IMR-90 (cell line): Measurements from ENCODE around the gene MRPL51. TPM values are rescaled to one million over a fixed set of nuclear protein-coding genes. Genes with fewer than 3 reads are reported as not detected.

Experiments
- ATAC-seq: fragments of 200-7000 bp; cut with Tn5 transposase; 2 replicates; pipeline ENCODE4 v1.9.1; 2020; ENCODE audit warnings: low read depth, mild to moderate bottlenecking, moderate library complexity
- BruUV-seq: library from RNA; stranded (reverse); fragments of 400-500 nt; replicated peaks from 2 replicates; lab custom pipeline; 2021; lab: Mats Ljungman, UMichigan
- CTCF ChIA-PET: fragments of 300-600 bp; formaldehyde crosslinking; extraction: SDS; loops from one replicate; lab custom pipeline; 2021; ENCODE audit warnings: antibody characterized with exemption; lab: Yijun Ruan, JAX
- POLR2A ChIA-PET: fragments of 300-600 bp; sonication (Branson Sonifier 250); formaldehyde crosslinking; loops from one replicate; lab custom pipeline; 2022; ENCODE audit warnings: antibody characterized with exemption; ENCODE audit not compliant: unreplicated experiment; lab: Charles Lee
- DNase-seq: peaks from one replicate; pipeline ENCODE4 v3.0.0; 2013
- H2AFZ ChIP-seq: replicated peaks from 2 replicates; pipeline ENCODE3; 2013; ENCODE audit warnings: low read length, mild to moderate bottlenecking; ENCODE audit not compliant: poor library complexity
- H2AK5ac ChIP-seq: 2 replicates; pipeline ENCODE4 v1.6.1; 2013; ENCODE audit warnings: low read depth, low read length, inconsistent platforms
- H2AK9ac ChIP-seq: replicated peaks from 2 replicates; pipeline ENCODE3; 2013; ENCODE audit warnings: mild to moderate bottlenecking, low read depth, low read length, moderate library complexity; ENCODE audit not compliant: poor library complexity
- H2BK120ac ChIP-seq: 2 replicates; pipeline ENCODE4 v1.6.1; 2013; ENCODE audit warnings: low read depth, low read length, inconsistent platforms
- H2BK15ac ChIP-seq: 3 replicates; pipeline ENCODE4 v1.6.1; 2013; ENCODE audit warnings: low read depth, low read length, inconsistent platforms
- H2BK20ac ChIP-seq: 2 replicates; pipeline ENCODE4 v1.6.1; 2013; ENCODE audit warnings: low read depth, mild to moderate bottlenecking, inconsistent platforms, low read length, moderate library complexity
- H2BK5ac ChIP-seq: 2 replicates; pipeline ENCODE4 v1.6.1; 2013; ENCODE audit warnings: mild to moderate bottlenecking, low read depth, low read length, inconsistent platforms; ENCODE audit not compliant: poor library complexity, severe bottlenecking
- H3K14ac ChIP-seq: replicated peaks from 2 replicates; pipeline ENCODE4 v1.6.1; 2013; ENCODE audit warnings: low read depth, low read length, inconsistent platforms
- H3K18ac ChIP-seq: 2 replicates; pipeline ENCODE4 v1.6.1; 2013; ENCODE audit warnings: low read depth, low read length, control low read depth
- H3K23ac ChIP-seq: 2 replicates; pipeline ENCODE4 v1.6.1; 2013; ENCODE audit warnings: low read depth, low read length, inconsistent platforms
- H3K27ac ChIP-seq: 2 replicates; pipeline ENCODE4 v1.5.1; 2013; ENCODE audit warnings: mild to moderate bottlenecking, control low read depth, low read length; ENCODE audit not compliant: insufficient read depth
- H3K27me3 ChIP-seq: 2 replicates; pipeline ENCODE4 v1.6.1; 2013; ENCODE audit warnings: low read length; ENCODE audit not compliant: control insufficient read depth, insufficient read depth
- H3K36me3 ChIP-seq: 2 replicates; pipeline ENCODE4 v1.6.1; 2013; ENCODE audit warnings: low read length, mixed read lengths; ENCODE audit not compliant: control insufficient read depth, insufficient read depth
- H3K4ac ChIP-seq: 2 replicates; pipeline ENCODE4 v1.6.1; 2013; ENCODE audit warnings: low read depth, low read length, inconsistent platforms
- H3K4me1 ChIP-seq: 2 replicates; pipeline ENCODE4 v1.6.1; 2013; ENCODE audit warnings: low read length, mixed read lengths; ENCODE audit not compliant: control insufficient read depth, insufficient read depth
- H3K4me2 ChIP-seq: 2 replicates; pipeline ENCODE4 v1.6.1; 2013; ENCODE audit warnings: low read depth, mild to moderate bottlenecking, control low read depth, low read length, moderate library complexity
- H3K4me3 ChIP-seq: 2 replicates; pipeline ENCODE4 v1.5.1; 2013; ENCODE audit warnings: low read depth, mild to moderate bottlenecking, control low read depth, low read length, moderate library complexity; ENCODE audit not compliant: insufficient read depth
- H3K56ac ChIP-seq: 2 replicates; pipeline ENCODE4 v1.6.1; 2013; ENCODE audit warnings: low read length, inconsistent platforms; ENCODE audit not compliant: insufficient read depth; ENCODE audit errors: extremely low read depth
- H3K79me1 ChIP-seq, 2 experiments: 2 replicates each; pipeline ENCODE4 v1.6.1; 2013; ENCODE audit warnings: low read length in 2 of 2, inconsistent platforms in 1 of 2, low read depth in 1 of 2
- H3K9ac ChIP-seq: 2 replicates; pipeline ENCODE4 v1.6.1; 2013; ENCODE audit warnings: low read depth, low read length, control low read depth
- H3K9me1 ChIP-seq: 2 replicates; pipeline ENCODE4 v1.6.1; 2013; ENCODE audit warnings: low read length, inconsistent platforms; ENCODE audit not compliant: insufficient read depth
- H3K9me3 ChIP-seq: 2 replicates; pipeline ENCODE4 v1.6.1; 2013; ENCODE audit warnings: low read length; ENCODE audit not compliant: control insufficient read depth, insufficient read depth
- H4K20me1 ChIP-seq: 2 replicates; pipeline ENCODE4 v1.6.1; 2013; ENCODE audit warnings: low read length, inconsistent platforms; ENCODE audit not compliant: insufficient read depth
- H4K5ac ChIP-seq: 2 replicates; pipeline ENCODE4 v1.6.1; 2013; ENCODE audit warnings: mild to moderate bottlenecking, low read depth, low read length, control low read depth
- H4K8ac ChIP-seq, 2 experiments: 2 replicates each; pipeline ENCODE4 v1.6.1; 2013; ENCODE audit warnings: low read depth in 2 of 2, low read length in 2 of 2, control low read depth in 1 of 2, inconsistent platforms in 1 of 2
- H4K91ac ChIP-seq: 2 replicates; pipeline ENCODE4 v1.6.1; 2013; ENCODE audit warnings: low read depth, low read length, inconsistent platforms; ENCODE audit not compliant: insufficient read depth
- BHLHE40 ChIP-seq: fragments of 150-350 bp; IDR thresholded peaks from 2 replicates; pipeline ENCODE4 v1.6.1; 2016; ENCODE audit warnings: mild to moderate bottlenecking, low read depth, low read length
- CEBPB ChIP-seq: IDR thresholded peaks from 2 replicates; pipeline ENCODE4 v1.6.1; 2012; ENCODE audit warnings: low read depth, low read length, improper control_type of control experiment
- FOS ChIP-seq: fragments of 150-350 bp; IDR thresholded peaks from 2 replicates; pipeline ENCODE4 v1.6.1; 2016; ENCODE audit warnings: low read depth, low read length
- MAFK ChIP-seq: IDR thresholded peaks from 2 replicates; pipeline ENCODE4 v1.6.1; 2012; ENCODE audit warnings: low read depth, low read length, improper control_type of control experiment
- MAZ ChIP-seq: IDR thresholded peaks from 2 replicates; pipeline ENCODE4 v1.6.1; 2012; ENCODE audit warnings: low read depth, mild to moderate bottlenecking, low read length, improper control_type of control experiment, moderate library complexity, borderline replicate concordance
- RCOR1 ChIP-seq: IDR thresholded peaks from 2 replicates; pipeline ENCODE4 v1.6.1; 2012; ENCODE audit warnings: mild to moderate bottlenecking, low read length, improper control_type of control experiment; ENCODE audit not compliant: insufficient replicate concordance
- SMC3 ChIP-seq: fragments of 150-350 bp; IDR thresholded peaks from 2 replicates; pipeline ENCODE4 v1.6.1; 2016; ENCODE audit warnings: low read depth, mild to moderate bottlenecking, antibody characterized with exemption, low read length, moderate library complexity
- WGBS, 2 experiments: methylation state at CpG; one replicate each; pipeline versions ENCODE4 v1.1.5 to v1.1.7; 2013; ENCODE audit warnings: missing lambda C conversion rate in 2 of 2; ENCODE audit not compliant: insufficient read length in 1 of 2; ENCODE audit errors: extremely low coverage in 2 of 2; 5-methylcytosine and 5-hydroxymethylcytosine counted together
- dilution Hi-C: fragments of 300-500 bp; cut with HindIII; formaldehyde crosslinking; loops from one replicate; pipeline ENCODE4 v1.14.3; 2018; ENCODE audit warnings: low sequenced_read_pairs; ENCODE audit not compliant: unreplicated experiment
- in situ Hi-C: fragments of 300-500 bp; cut with MboI; formaldehyde crosslinking; loops from 3 replicates; pipeline ENCODE4 v1.14.3; 2019; ENCODE audit warnings: low sequenced_read_pairs, inconsistent platforms, mixed read lengths
- intact Hi-C: fragments of 100-400 bp; cut with micrococcal nuclease; formaldehyde crosslinking; loops from 2 replicates; pipeline ENCODE4 v1.10.0; 2022
- polyA plus RNA-seq, 3 experiments: library from polyadenylated mRNA; depleted of rRNA; stranded (reverse); fragments of >200 nt; gene quantifications; 2 replicates each; pipeline ENCODE4 v1.2.3, GENCODE V29; 2012; ENCODE audit warnings: low replicate concordance in 1 of 3
- total RNA-seq: library from RNA; depleted of rRNA; stranded (reverse); fragments of >200 nt; gene quantifications from 2 replicates; pipeline ENCODE4 v1.2.3, GENCODE V29; 2012

The MRPL51 gene
- total and polyA plus RNA-seq, 2 of the 4 experiments (the other 2 are of a cell fraction): 80.1 to 160 TPM

- Histone ChIP-seq H3K56ac (no peak overlapping the region), H2BK20ac (no peak overlapping the region), H4K91ac (no peak overlapping the region), H3K9me3 (no peaks in the 10 kb centered on the region), H3K4me3 (no peak overlapping the region), H4K20me1 (peaks cover 15% of the 10 kb centered on the region), H3K9ac (no peak overlapping the region), H3K9me1 (peaks cover 6% of the 10 kb centered on the region; the same call in 1 of the 2 replicates), H2AK5ac (no peak overlapping the region), H3K4me2 (no peak overlapping the region), H3K36me3 (no peaks in the 10 kb centered on the region), H3K4me1 (peaks cover 4% of the 10 kb centered on the region), H3K4ac (no peak overlapping the region), H3K27me3 (no peaks in the 10 kb centered on the region), H2BK15ac (no peak overlapping the region), H2BK120ac (no peak overlapping the region), H4K8ac (peak overlapping the region in 1 of 2 experiments; percentile 32; a peak in 1 of 4 replicates), H3K14ac (no peak overlapping the region), H3K23ac (no peak overlapping the region), H3K79me1 (peaks cover 8 to 26% of the 10 kb centered on the region in 2 experiments), H2AK9ac (no peak overlapping the region), H2BK5ac (no peak overlapping the region), H4K5ac (no peak overlapping the region), H3K18ac (no peak overlapping the region), H3K27ac (no peak overlapping the region), H2AFZ (no peak overlapping the region)
- TF ChIP-seq MAFK: no peak
- TF ChIP-seq FOS: no peak
- no peak for TF ChIP-seq RCOR1
- no peak for TF ChIP-seq SMC3
- no peak for TF ChIP-seq BHLHE40
- no peak for TF ChIP-seq MAZ
- 0 out of 2 replicates have a peak, but pooled peaks have one; percentile 21 for TF ChIP-seq CEBPB
- no CpG with 5 or more reads among the region's 1 CpG for WGBS, 2 experiments
- DNase-seq (no peak), ATAC-seq (no peak)
- CTCF ChIA-PET: interaction anchor here (0.6 kb wide), 1 partner anchor 82 kb away, joined by 7 read pairs; no protein-coding TSS in a partner anchor
- in situ Hi-C loops (loop anchor here (25.0 kb wide), 1 partner anchor 285 kb away; no protein-coding TSS in a partner anchor), intact Hi-C loops (loop anchor here (2.0 kb wide), 1 partner anchor 69 kb away; no protein-coding TSS in a partner anchor), dilution Hi-C loops (no loop called here)
- no TSS peak for BruUV-seq
- POLR2A ChIA-PET: no interaction called here
Measured at GRCh38 chr12:6471989-6472360, 21.1 kb downstream of the MRPL51 start.
